ENCODE results near the gene SLC6A3. TPM values are rescaled to one million over a fixed set of nuclear protein-coding genes. Genes with fewer than 3 reads are reported as not detected.

The SLC6A3 gene
- total RNA-seq, 1 experiment from 2014 or later, result 0.05 TPM

GRCh38 chr5:1449081-1449630 is 3.9 kb upstream of the SLC6A3 start:
- Histone ChIP-seq H3K27me3 (ENCODE audit: control insufficient read depth, insufficient read depth, low read length) (peaks cover 2% of the 10 kb centered on the region), H3K4me3 (ENCODE audit: low read depth in 2 of 2, low read length in 2 of 2) (no peak overlapping the region), H3K36me3 (ENCODE audit: control insufficient read depth, insufficient read depth, low read length) (no peaks in the 10 kb centered on the region), H3K9me3 (ENCODE audit: control insufficient read depth, insufficient read depth, low read depth, low read length) (peaks cover 8% of the 10 kb centered on the region; the same call in 1 of the 2 replicates), H3K27ac (ENCODE audit: low read length) (no peak overlapping the region), H3K4me1 (ENCODE audit: control insufficient read depth, insufficient read depth, low read length) (no peaks in the 10 kb centered on the region)
- CTCF ChIA-PET, result no interaction called here
- in situ Hi-C loops (cut with HindIII; ENCODE audit: low pct_unique_long_range_greater_than_20kb, low sequenced_read_pairs), result no loop called here
- BruUV-seq (replicated peaks), result no TSS peak
- no peak for ATAC-seq
- intact Hi-C loops (cut with micrococcal nuclease; ENCODE audit: unreplicated experiment), result no loop called here
- TF ChIP-seq SIN3A (IDR thresholded peaks at IDR 0.05; ENCODE audit: borderline replicate concordance, insufficient read depth, low read depth, low read length), result no peak
- POLR2A ChIA-PET, result no interaction called here
- DNase-seq (ENCODE audit: low read depth, low spot score), result no peak

GRCh38 chr5:1448511-1449011 is 3.3 kb upstream of the SLC6A3 start:
- POLR2A ChIA-PET, result no interaction called here
- BruUV-seq (replicated peaks), result no TSS peak
- H3K27ac ChIP-seq (ENCODE audit: low read length), result no peak overlapping the region
- H3K36me3 ChIP-seq (ENCODE audit: control insufficient read depth, insufficient read depth, low read length), result no peaks in the 10 kb centered on the region
- no peak overlapping the region for H3K4me3 ChIP-seq (ENCODE audit: low read depth in 2 of 2, low read length in 2 of 2)
- peaks cover 5% of the 10 kb centered on the region; the same call in 1 of the 2 replicates for H3K9me3 ChIP-seq (ENCODE audit: control insufficient read depth, insufficient read depth, low read depth, low read length)
- TF ChIP-seq CTCF (IDR thresholded peaks at IDR 0.05) (no peak), REST (IDR thresholded peaks at IDR 0.05; ENCODE audit: insufficient read depth in 1 of 2, low read depth in 2 of 2, low read length in 1 of 2) (no peak), TCF7L2 (IDR thresholded peaks at IDR 0.05; ENCODE audit: low read depth, low read length) (no peak), SIN3A (IDR thresholded peaks at IDR 0.05; ENCODE audit: borderline replicate concordance, insufficient read depth, low read depth, low read length) (no peak), POLR2AphosphoS5 (IDR thresholded peaks at IDR 0.05; ENCODE audit: low read depth, low read length) (no peak)
- CTCF ChIA-PET, result no interaction called here
- ATAC-seq (no peak), DNase-seq (ENCODE audit: low read depth, low spot score) (no peak)
- no peaks in the 10 kb centered on the region for H3K4me1 ChIP-seq (ENCODE audit: control insufficient read depth, insufficient read depth, low read length)
- peaks cover 3% of the 10 kb centered on the region for H3K27me3 ChIP-seq (ENCODE audit: control insufficient read depth, insufficient read depth, low read length)
- intact Hi-C loops (cut with micrococcal nuclease; ENCODE audit: unreplicated experiment), result no loop called here
- in situ Hi-C loops (cut with HindIII; ENCODE audit: low pct_unique_long_range_greater_than_20kb, low sequenced_read_pairs), result no loop called here

GRCh38 chr5:1447671-1448361 is 2.6 kb upstream of the SLC6A3 start:
- H3K4me1 ChIP-seq (ENCODE audit: control insufficient read depth, insufficient read depth, low read length), result no peaks in the 10 kb centered on the region
- H3K27me3 ChIP-seq (ENCODE audit: control insufficient read depth, insufficient read depth, low read length), result peaks cover 5% of the 10 kb centered on the region
- no peaks in the 10 kb centered on the region for H3K36me3 ChIP-seq (ENCODE audit: control insufficient read depth, insufficient read depth, low read length)
- intact Hi-C loops (cut with micrococcal nuclease; ENCODE audit: unreplicated experiment) (no loop called here), in situ Hi-C loops (cut with HindIII; ENCODE audit: low pct_unique_long_range_greater_than_20kb, low sequenced_read_pairs) (no loop called here)
- no peak overlapping the region for H3K27ac ChIP-seq (ENCODE audit: low read length)
- TF ChIP-seq CTCF (IDR thresholded peaks at IDR 0.05), result no peak
- no peak for TF ChIP-seq TCF7L2 (IDR thresholded peaks at IDR 0.05; ENCODE audit: low read depth, low read length)
- TF ChIP-seq POLR2AphosphoS5 (IDR thresholded peaks at IDR 0.05; ENCODE audit: low read depth, low read length), result no peak
- no peak for TF ChIP-seq SIN3A (IDR thresholded peaks at IDR 0.05; ENCODE audit: borderline replicate concordance, insufficient read depth, low read depth, low read length)
- no peak for TF ChIP-seq REST (IDR thresholded peaks at IDR 0.05; ENCODE audit: insufficient read depth in 1 of 2, low read depth in 2 of 2, low read length in 1 of 2)
- CTCF ChIA-PET, result no interaction called here
- no peak for ATAC-seq
- BruUV-seq (replicated peaks), result no TSS peak
- no peak overlapping the region for H3K4me3 ChIP-seq (ENCODE audit: low read depth in 2 of 2, low read length in 2 of 2)
- no peaks in the 10 kb centered on the region for H3K9me3 ChIP-seq (ENCODE audit: control insufficient read depth, insufficient read depth, low read depth, low read length)
- no peak for DNase-seq (ENCODE audit: low read depth, low spot score)
- POLR2A ChIA-PET, result interaction anchor here (0.7 kb wide), 1 partner anchor 99 kb away, joined by 3 read pairs; no protein-coding TSS in a partner anchor

Data from Panc1 (cell line).